ENCODE data around the gene SH3PXD2A.

Gene SH3PXD2A

DNA sequence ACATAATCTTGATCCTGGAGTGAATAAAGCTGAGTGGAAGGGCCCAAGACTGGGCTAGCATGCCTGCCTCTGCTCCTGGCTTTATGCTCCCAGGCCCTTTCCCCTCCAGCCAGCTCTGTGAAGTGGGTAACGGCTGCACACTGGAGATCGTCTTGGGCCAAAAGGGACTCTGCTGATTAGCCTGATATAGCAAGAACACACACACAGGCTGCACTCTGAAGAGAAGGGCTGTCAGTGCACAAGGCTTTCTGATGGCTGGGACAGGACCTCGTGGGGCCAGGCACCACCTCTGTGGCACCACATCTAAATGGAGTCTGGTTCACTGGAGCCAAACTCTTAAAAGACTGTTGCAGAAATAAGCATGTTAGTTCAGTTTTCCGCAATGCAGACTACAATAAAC, 200.5 kb downstream of the SH3PXD2A start:
- Mint-ChIP-seq H3K4me1 (peaks cover 7% of the 10 kb centered on the region), H3K36me3 (no peaks in the 10 kb centered on the region), H3K4me3 (no peak overlapping the region), H3K9me3 (peaks cover 5% of the 10 kb centered on the region), H3K27ac (no peak overlapping the region)
- no peak for ATAC-seq
- DNase-seq (ENCODE audit: low spot score in 2 of 2): no peak

- Mint-ChIP-seq H3K27ac (no peak overlapping the region), H3K36me3 (no peaks in the 10 kb centered on the region), H3K9me3 (peaks cover 5% of the 10 kb centered on the region), H3K4me1 (no peaks in the 10 kb centered on the region), H3K4me3 (no peak overlapping the region)
- no peak for ATAC-seq
- no peak for DNase-seq (ENCODE audit: low spot score in 2 of 2)
These were observed 201.8 kb downstream of the SH3PXD2A start for GRCh38 chr10:103653581-103654037.

GRCh38 chr10:103652599-103653281, 202.6 kb downstream of the SH3PXD2A start:
- Mint-ChIP-seq H3K9me3 (peaks cover 4% of the 10 kb centered on the region), H3K36me3 (no peaks in the 10 kb centered on the region), H3K4me3 (no peak overlapping the region), H3K4me1 (no peaks in the 10 kb centered on the region), H3K27ac (no peak overlapping the region)
- DNase-seq (ENCODE audit: low spot score in 2 of 2) (no peak), ATAC-seq (no peak)

GRCh38 chr10:103651783-103652476, 203.4 kb downstream of the SH3PXD2A start:
- DNase-seq (ENCODE audit: low spot score in 2 of 2) (no peak), ATAC-seq (no peak)
- no peak overlapping the region for H3K4me3 Mint-ChIP-seq
- H3K27ac Mint-ChIP-seq: no peak overlapping the region
- no peaks in the 10 kb centered on the region for H3K4me1 Mint-ChIP-seq
- no peaks in the 10 kb centered on the region for H3K9me3 Mint-ChIP-seq
- H3K36me3 Mint-ChIP-seq: no peaks in the 10 kb centered on the region

DNA sequence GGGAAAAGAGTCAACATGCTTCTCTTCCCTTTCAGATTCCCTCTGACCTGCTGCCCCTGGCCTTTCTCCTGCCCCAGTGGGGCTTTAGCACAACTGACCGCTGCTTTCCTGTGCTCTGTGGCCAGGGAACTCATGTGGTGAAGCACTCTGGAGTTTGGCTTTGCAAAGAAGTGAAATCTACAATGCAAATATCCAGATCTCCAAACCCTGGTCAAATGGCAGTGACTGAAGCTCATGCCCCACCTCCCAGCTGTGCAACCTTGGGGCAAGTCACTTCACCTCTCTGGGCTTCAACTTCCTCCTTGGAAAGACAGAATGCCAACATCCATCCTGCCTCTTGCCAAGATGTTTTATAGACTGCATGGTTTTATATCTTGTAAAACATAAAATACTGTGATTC, 204.0 kb downstream of the SH3PXD2A start:
- H3K4me1 Mint-ChIP-seq: no peaks in the 10 kb centered on the region
- ATAC-seq (no peak), DNase-seq (ENCODE audit: low spot score in 2 of 2) (no peak)
- no peak overlapping the region for H3K4me3 Mint-ChIP-seq
- no peak overlapping the region for H3K27ac Mint-ChIP-seq
- no peaks in the 10 kb centered on the region for H3K9me3 Mint-ChIP-seq
- H3K36me3 Mint-ChIP-seq: no peaks in the 10 kb centered on the region

GRCh38 chr10:103649654-103650423, 205.5 kb downstream of the SH3PXD2A start:
- Mint-ChIP-seq H3K27ac (peak overlapping the region; percentile 48), H3K4me3 (no peak overlapping the region), H3K36me3 (no peaks in the 10 kb centered on the region), H3K9me3 (no peaks in the 10 kb centered on the region), H3K4me1 (no peaks in the 10 kb centered on the region)
- ATAC-seq (no peak), DNase-seq (ENCODE audit: low spot score in 2 of 2) (no peak)

DNA sequence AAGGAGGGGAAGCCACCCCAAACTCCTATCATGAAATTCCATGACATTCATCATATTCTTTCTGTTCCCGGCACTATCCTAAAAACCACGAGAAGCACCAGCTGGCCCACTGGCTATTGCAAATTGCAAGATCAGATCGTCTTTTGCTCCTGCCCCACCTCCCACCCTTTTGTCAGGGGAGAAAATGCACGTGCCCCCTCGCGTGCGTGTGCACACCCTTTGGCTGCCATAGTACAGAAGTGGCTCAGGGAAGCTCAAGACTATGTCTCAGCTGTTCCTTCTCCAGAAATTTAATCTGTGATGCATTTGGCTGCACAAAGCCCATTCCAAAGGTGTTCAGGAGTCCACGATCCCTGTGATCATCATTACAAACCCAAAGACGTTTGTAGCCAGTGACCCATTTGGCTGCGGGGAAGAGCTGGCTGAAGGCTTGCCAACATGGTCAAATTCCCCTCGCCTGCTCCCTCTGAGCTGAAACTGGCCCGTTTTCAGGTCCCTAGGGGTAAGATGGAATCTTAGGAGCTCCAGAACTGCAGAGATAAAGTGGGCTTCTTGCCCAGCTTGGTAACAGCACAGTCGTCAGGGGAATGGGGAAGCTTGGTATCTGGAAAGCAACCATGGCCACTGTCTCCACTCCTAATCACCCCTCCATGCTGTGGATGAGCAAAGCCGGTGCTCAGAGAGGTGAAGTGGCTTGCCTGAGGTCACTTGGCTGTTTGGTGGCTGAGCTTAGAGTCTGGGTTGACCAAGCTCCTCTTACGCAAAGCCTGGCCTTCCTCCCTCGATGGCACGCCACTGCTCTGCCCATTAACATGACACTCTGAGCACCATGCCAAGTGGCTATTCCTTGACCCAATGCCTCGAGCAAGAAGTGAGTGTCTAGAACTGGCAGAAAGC, 206.5 kb downstream of the SH3PXD2A start:
- Mint-ChIP-seq H3K4me3 (no peak overlapping the region), H3K4me1 (no peaks in the 10 kb centered on the region), H3K9me3 (no peaks in the 10 kb centered on the region), H3K27ac (peak overlapping the region; percentile 48), H3K36me3 (no peaks in the 10 kb centered on the region)
- no peak for ATAC-seq
- no peak for DNase-seq (ENCODE audit: low spot score in 2 of 2)

- Mint-ChIP-seq H3K27ac (no peak overlapping the region), H3K9me3 (no peaks in the 10 kb centered on the region), H3K4me1 (no peaks in the 10 kb centered on the region), H3K36me3 (no peaks in the 10 kb centered on the region), H3K4me3 (no peak overlapping the region)
- ATAC-seq (no peak), DNase-seq (ENCODE audit: low spot score in 2 of 2) (no peak)
These were observed 207.1 kb downstream of the SH3PXD2A start for GRCh38 chr10:103648251-103648635.

GRCh38 chr10:103646304-103646703, 209.1 kb downstream of the SH3PXD2A start:
- Mint-ChIP-seq H3K27ac (no peak overlapping the region), H3K4me3 (no peak overlapping the region), H3K9me3 (no peaks in the 10 kb centered on the region), H3K4me1 (no peaks in the 10 kb centered on the region), H3K36me3 (no peaks in the 10 kb centered on the region)
- no peak for ATAC-seq
- no peak for DNase-seq (ENCODE audit: low spot score in 2 of 2)

DNA sequence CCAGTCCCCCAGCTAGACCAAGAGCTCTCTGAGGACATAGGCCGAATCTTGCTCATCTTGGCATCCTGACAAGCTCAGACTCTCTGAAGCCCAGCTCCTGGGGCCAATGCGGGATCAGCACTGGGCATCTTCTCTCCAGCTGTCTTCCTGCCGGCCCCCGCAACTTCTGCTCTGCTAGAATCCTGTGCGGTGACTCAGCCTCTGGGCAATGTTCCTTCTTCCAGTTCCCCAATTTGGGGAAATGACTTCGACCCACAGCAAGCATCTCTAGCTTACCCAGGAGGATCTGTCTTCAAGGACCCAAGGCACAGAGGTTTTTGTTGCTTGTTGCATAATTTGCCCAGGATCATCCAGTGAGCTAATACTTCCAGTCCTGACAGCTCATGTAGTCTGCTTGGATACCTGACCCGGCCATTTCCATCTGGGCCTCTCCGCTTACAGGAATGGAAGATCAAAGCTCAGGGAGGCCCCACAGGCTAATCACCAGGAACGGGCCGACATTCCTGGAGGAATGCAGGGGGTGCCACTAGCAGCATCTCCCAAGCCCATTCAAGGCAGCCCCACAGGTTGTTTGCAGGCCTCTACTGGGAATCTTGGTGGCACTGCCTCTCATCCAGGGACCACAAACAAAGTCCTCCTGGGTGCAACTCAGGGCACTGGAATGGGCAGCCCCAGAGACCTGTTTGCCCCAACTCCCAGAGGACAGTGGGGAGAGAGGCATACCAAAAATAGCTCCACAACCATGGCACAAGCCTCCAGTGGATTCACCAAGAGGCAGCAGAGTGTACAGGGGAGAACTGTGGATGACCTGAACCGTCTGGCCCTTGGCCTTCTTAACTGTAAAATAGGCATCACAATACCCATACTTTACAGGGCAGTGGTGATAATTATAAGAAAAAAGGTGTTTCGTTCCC, 210.0 kb downstream of the SH3PXD2A start:
- no peaks in the 10 kb centered on the region for H3K9me3 Mint-ChIP-seq
- H3K4me1 Mint-ChIP-seq: no peaks in the 10 kb centered on the region
- no peak overlapping the region for H3K4me3 Mint-ChIP-seq
- ATAC-seq: no peak
- no peak overlapping the region for H3K27ac Mint-ChIP-seq
- no peaks in the 10 kb centered on the region for H3K36me3 Mint-ChIP-seq
- no peak for DNase-seq (ENCODE audit: low spot score in 2 of 2)

DNA sequence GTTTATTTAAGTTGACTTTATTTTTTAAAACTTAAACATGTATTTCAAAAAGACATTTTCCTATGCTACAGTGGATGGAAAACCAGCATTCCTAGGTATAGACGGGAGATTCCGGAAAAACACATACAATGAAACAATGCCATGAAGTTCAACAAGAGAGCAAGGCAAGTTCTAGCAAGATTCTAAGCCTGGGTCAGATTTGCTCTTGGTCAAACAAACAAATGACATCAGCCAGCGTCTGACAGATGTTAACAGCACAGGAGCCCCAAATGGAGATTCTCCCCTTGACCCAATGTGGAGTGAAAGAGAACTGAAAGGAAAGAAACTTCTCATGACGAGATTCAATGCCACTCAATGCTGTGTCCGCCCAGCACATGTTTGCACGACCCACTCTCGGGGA, 212.0 kb downstream of the SH3PXD2A start:
- ATAC-seq: no peak

GRCh38 chr10:103641326-103641725, 214.1 kb downstream of the SH3PXD2A start:
- no peaks in the 10 kb centered on the region for H3K9me3 Mint-ChIP-seq
- H3K4me3 Mint-ChIP-seq: no peak overlapping the region
- no peak for DNase-seq (ENCODE audit: low spot score in 2 of 2)
- H3K27ac Mint-ChIP-seq: no peak overlapping the region
- H3K36me3 Mint-ChIP-seq: no peaks in the 10 kb centered on the region
- no peak for ATAC-seq
- H3K4me1 Mint-ChIP-seq: no peaks in the 10 kb centered on the region

More for the DNA sequence above, 212.0 kb downstream of the SH3PXD2A start:
- H3K27ac Mint-ChIP-seq: no peak overlapping the region
- no peak overlapping the region for H3K4me3 Mint-ChIP-seq
- no peaks in the 10 kb centered on the region for H3K4me1 Mint-ChIP-seq
- no peak for DNase-seq (ENCODE audit: low spot score in 2 of 2)
- no peaks in the 10 kb centered on the region for H3K36me3 Mint-ChIP-seq
- no peaks in the 10 kb centered on the region for H3K9me3 Mint-ChIP-seq

DNA sequence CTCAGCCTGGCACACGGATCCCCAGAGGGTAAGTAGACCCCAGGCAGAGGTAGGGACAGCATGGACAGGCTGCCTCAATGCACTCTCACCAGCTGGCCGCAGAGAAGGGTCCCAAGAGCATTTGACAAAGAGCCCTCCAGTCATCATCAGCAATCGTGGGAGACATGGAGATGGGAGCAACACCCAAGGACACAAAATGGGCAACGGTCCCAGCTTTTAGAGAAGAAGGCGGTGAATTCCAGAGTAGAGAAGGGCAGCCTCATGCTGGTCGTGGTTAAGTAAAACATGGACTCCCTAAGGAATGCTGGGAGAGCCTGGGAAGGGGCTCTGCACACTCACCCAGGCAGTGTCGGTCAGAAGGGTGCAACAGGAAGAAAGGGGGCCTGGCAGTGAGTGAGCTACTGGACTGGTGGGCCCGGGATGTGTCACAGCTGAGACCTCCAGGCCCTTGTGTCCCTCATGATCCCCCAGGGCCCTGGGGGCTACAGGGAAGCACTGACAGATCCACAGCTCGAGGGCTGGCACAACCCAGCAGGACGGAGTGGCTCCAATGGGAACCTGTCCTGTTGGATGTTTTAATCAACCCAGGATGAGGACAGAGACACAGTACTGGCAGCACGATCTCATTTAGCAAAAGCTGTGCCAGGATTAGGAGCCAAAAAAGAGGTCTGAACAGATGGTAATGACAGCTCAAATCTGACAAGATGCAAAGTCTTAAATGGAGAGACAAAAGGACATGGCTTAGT, 214.8 kb downstream of the SH3PXD2A start:
- H3K27ac Mint-ChIP-seq: no peak overlapping the region
- no peaks in the 10 kb centered on the region for H3K9me3 Mint-ChIP-seq
- no peak for ATAC-seq
- no peak for DNase-seq (ENCODE audit: low spot score in 2 of 2)
- H3K36me3 Mint-ChIP-seq: no peaks in the 10 kb centered on the region
- no peak overlapping the region for H3K4me3 Mint-ChIP-seq
- H3K4me1 Mint-ChIP-seq: no peaks in the 10 kb centered on the region

DNA sequence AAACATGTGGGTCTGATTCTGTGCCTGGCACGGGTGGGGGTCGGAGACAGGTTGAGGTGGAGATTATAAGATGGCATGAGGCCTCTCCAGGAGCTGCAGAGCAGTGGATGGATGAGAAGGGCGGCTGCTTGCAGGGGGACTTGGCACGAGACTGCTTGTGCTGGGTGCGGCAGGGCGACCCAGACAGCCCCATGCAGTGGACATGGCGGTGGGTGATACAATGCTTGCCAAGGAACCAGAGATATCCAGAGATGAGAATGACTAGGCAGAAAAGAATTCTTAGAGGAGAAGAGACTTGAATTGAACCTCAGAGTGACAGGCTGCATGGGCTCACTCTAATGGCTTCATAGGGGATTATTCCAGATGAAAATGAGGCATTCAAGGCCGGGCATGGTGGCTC, 216.4 kb downstream of the SH3PXD2A start:
- no peak overlapping the region for H3K27ac Mint-ChIP-seq
- H3K4me3 Mint-ChIP-seq: no peak overlapping the region
- ATAC-seq: no peak
- H3K36me3 Mint-ChIP-seq: no peaks in the 10 kb centered on the region
- H3K9me3 Mint-ChIP-seq: no peaks in the 10 kb centered on the region
- H3K4me1 Mint-ChIP-seq: no peaks in the 10 kb centered on the region
- no peak for DNase-seq (ENCODE audit: low spot score in 2 of 2)
